NT2/D1 (cell line): Measurements from ENCODE around the gene ANXA10.

Experiments
- SUZ12 ChIP-seq: IDR thresholded peaks from 2 replicates; pipeline ENCODE4 v1.6.1; 2011; ENCODE audit not compliant: insufficient read length, insufficient read depth; ENCODE audit errors: extremely low read depth
- YY1 ChIP-seq: IDR thresholded peaks from 2 replicates; pipeline ENCODE4 v1.6.1; 2011; ENCODE audit not compliant: insufficient read length, insufficient read depth
- ZNF274 ChIP-seq: IDR thresholded peaks from 2 replicates; pipeline ENCODE4 v1.6.1; 2011; ENCODE audit warnings: mild to moderate bottlenecking, low read depth, low read length

GRCh38 chr4:168071304-168071703 is 21.0 kb upstream of the ANXA10 start:
- TF ChIP-seq SUZ12 (no peak), ZNF274 (no peak), YY1 (no peak)
